ENCODE measurements around the gene KPNA3. TPM values are rescaled to one million over a fixed set of nuclear protein-coding genes. Genes with fewer than 3 reads are reported as not detected.
A peak's percentile ranks its signal among the peaks of the same experiment; 100 is the strongest.
"Not testable (repeated sequence)": the region's sequence is repeated elsewhere in the genome, so short reads cannot be mapped to it uniquely, and the experiment has no call there.

The KPNA3 gene
- polyA plus RNA-seq, 4 donors = 14.3 to 24.5 (median 15.0) TPM

GRCh38 chr13:49781806-49782205, 10.7 kb downstream of the KPNA3 start:
- no peaks in the 10 kb centered on the region for H3K27me3 ChIP-seq (ENCODE audit: control insufficient read depth in 3 of 3, insufficient read depth in 3 of 3, low read length in 3 of 3)
- no peaks in the 10 kb centered on the region for H3K4me1 ChIP-seq (ENCODE audit: control insufficient read depth in 3 of 3, insufficient read depth in 2 of 3, low read depth in 1 of 3, low read length in 2 of 3)
- H3K9me3 ChIP-seq (ENCODE audit: control insufficient read depth in 2 of 2, insufficient read depth in 1 of 2, low read depth in 1 of 2, low read length in 1 of 2) = no peaks in the 10 kb centered on the region
- no peak for DNase-seq
- no peaks in the 10 kb centered on the region for H3K36me3 ChIP-seq (ENCODE audit: control insufficient read depth in 3 of 3, insufficient read depth in 2 of 3, low read depth in 1 of 3, low read length in 3 of 3)
- no peak for FAIRE-seq
- no peak overlapping the region for H3K4me3 ChIP-seq (ENCODE audit: low read depth in 1 of 3, low read length in 3 of 3)
- H3K27ac ChIP-seq (ENCODE audit: low read depth in 1 of 3, low read length in 2 of 3) = no peak overlapping the region
- WGBS, 3 donors = 85 to 97% (median 96%) methylated on average over 3 of the region's 3 CpGs

DNA sequence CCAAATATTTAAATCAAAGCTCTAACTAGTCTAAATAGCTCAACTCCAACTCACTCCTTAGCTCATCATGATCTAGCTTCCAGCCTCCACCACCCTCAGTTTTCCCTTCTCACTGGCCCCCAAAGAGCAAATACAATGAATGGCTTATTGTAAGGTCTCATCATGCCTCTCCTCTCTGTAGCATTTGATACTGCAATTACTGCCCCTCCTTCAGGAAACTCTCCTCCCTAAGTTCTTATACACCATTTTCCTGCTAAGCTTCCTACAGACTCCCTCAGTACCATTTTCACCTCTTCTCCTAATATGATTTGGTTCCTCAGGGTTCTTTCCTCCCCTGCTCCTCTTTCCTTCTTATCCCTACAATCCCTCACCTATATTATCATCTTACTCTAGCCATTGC, 12.8 kb downstream of the KPNA3 start:
- H3K36me3 ChIP-seq (ENCODE audit: control insufficient read depth in 3 of 3, insufficient read depth in 2 of 3, low read depth in 1 of 3, low read length in 3 of 3) = no peaks in the 10 kb centered on the region
- H3K9me3 ChIP-seq (ENCODE audit: control insufficient read depth in 2 of 2, insufficient read depth in 1 of 2, low read depth in 1 of 2, low read length in 1 of 2) = no peaks in the 10 kb centered on the region
- no peak for FAIRE-seq
- no peak overlapping the region for H3K27ac ChIP-seq (ENCODE audit: low read depth in 1 of 3, low read length in 2 of 3)
- no peaks in the 10 kb centered on the region for H3K27me3 ChIP-seq (ENCODE audit: control insufficient read depth in 3 of 3, insufficient read depth in 3 of 3, low read length in 3 of 3)
- H3K4me3 ChIP-seq (ENCODE audit: low read depth in 1 of 3, low read length in 3 of 3) = no peak overlapping the region
- no peaks in the 10 kb centered on the region for H3K4me1 ChIP-seq (ENCODE audit: control insufficient read depth in 3 of 3, insufficient read depth in 2 of 3, low read depth in 1 of 3, low read length in 2 of 3)
- no peak for DNase-seq

GRCh38 chr13:49777746-49778614, 14.5 kb downstream of the KPNA3 start:
- H3K36me3 ChIP-seq (ENCODE audit: control insufficient read depth in 3 of 3, insufficient read depth in 2 of 3, low read depth in 1 of 3, low read length in 3 of 3) = no peaks in the 10 kb centered on the region
- H3K4me1 ChIP-seq (ENCODE audit: control insufficient read depth in 3 of 3, insufficient read depth in 2 of 3, low read depth in 1 of 3, low read length in 2 of 3) = no peaks in the 10 kb centered on the region
- H3K9me3 ChIP-seq (ENCODE audit: control insufficient read depth in 2 of 2, insufficient read depth in 1 of 2, low read depth in 1 of 2, low read length in 1 of 2) = no peaks in the 10 kb centered on the region
- FAIRE-seq = no peak
- no peak overlapping the region for H3K27ac ChIP-seq (ENCODE audit: low read depth in 1 of 3, low read length in 2 of 3)
- no peaks in the 10 kb centered on the region for H3K27me3 ChIP-seq (ENCODE audit: control insufficient read depth in 3 of 3, insufficient read depth in 3 of 3, low read length in 3 of 3)
- no peak overlapping the region for H3K4me3 ChIP-seq (ENCODE audit: low read depth in 1 of 3, low read length in 3 of 3)
- 71 to 82% (median 76%) methylated on average over 6 of the region's 6 CpGs for WGBS, 3 donors
- DNase-seq = peak in 1 of 2 donors; percentile 4

DNA sequence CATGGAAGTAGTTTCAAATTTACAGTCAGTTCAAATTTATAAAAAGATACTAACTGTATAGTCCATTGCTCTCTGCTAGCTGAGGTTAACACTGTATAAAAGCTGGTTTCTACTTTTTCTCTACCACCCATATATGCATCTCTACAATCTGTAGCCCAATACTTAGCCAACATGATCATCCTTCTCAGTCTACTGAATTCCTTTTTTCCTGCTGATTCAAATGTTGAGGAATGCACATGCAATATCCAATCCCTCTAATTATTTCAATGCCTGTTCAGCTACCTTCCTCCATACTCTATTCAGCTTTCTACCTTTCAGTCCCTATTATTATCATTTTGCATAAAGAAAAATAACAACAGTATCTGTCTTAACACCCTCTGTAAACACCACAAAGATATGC, 15.6 kb downstream of the KPNA3 start:
- H3K4me1 ChIP-seq (ENCODE audit: control insufficient read depth in 3 of 3, insufficient read depth in 2 of 3, low read depth in 1 of 3, low read length in 2 of 3) = no peaks in the 10 kb centered on the region
- no peaks in the 10 kb centered on the region for H3K27me3 ChIP-seq (ENCODE audit: control insufficient read depth in 3 of 3, insufficient read depth in 3 of 3, low read length in 3 of 3)
- no peak overlapping the region for H3K27ac ChIP-seq (ENCODE audit: low read depth in 1 of 3, low read length in 2 of 3)
- H3K4me3 ChIP-seq (ENCODE audit: low read depth in 1 of 3, low read length in 3 of 3) = no peak overlapping the region
- no peak for FAIRE-seq
- no peaks in the 10 kb centered on the region for H3K9me3 ChIP-seq (ENCODE audit: control insufficient read depth in 2 of 2, insufficient read depth in 1 of 2, low read depth in 1 of 2, low read length in 1 of 2)
- DNase-seq = no peak
- H3K36me3 ChIP-seq (ENCODE audit: control insufficient read depth in 3 of 3, insufficient read depth in 2 of 3, low read depth in 1 of 3, low read length in 3 of 3) = no peaks in the 10 kb centered on the region

DNA sequence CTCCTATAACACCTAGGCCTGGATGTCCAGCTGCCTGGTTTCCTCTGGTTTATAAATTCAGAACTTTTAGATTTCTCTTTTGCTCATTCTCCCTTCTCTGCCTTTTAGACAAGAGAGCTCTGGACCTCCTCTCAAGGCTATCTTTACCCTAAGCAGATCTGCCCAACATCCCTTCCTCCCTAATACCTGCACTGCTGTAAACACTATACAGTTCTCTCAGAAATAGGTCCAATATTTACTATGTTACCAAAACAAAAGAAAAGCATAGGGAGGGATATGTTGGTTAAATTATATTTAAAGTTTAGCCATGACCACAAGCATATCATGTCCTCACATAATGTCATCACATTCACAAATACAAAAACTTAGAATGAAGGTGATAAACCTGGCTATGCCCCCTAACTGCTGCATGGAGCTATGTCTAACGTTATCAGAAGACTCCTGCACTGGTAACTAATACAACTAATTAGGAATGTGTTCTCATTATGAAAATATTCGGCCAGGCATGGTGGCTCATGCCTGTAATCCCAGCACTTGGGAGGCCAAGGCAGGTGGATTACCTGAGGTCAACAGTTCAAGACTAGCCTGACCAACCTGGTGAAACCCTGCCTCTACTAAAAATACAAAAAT, 18.0 kb downstream of the KPNA3 start:
- Histone ChIP-seq H3K27me3 (ENCODE audit: control insufficient read depth in 3 of 3, insufficient read depth in 3 of 3, low read length in 3 of 3) (no peaks in the 10 kb centered on the region), H3K9me3 (ENCODE audit: control insufficient read depth in 2 of 2, insufficient read depth in 1 of 2, low read depth in 1 of 2, low read length in 1 of 2) (peaks cover 0 to 2% of the 10 kb centered on the region in 2 donors), H3K4me1 (ENCODE audit: control insufficient read depth in 3 of 3, insufficient read depth in 2 of 3, low read depth in 1 of 3, low read length in 2 of 3) (no peaks in the 10 kb centered on the region), H3K27ac (ENCODE audit: low read depth in 1 of 3, low read length in 2 of 3) (no peak overlapping the region), H3K4me3 (ENCODE audit: low read depth in 1 of 3, low read length in 3 of 3) (no peak overlapping the region), H3K36me3 (ENCODE audit: control insufficient read depth in 3 of 3, insufficient read depth in 2 of 3, low read depth in 1 of 3, low read length in 3 of 3) (no peaks in the 10 kb centered on the region)
- 90 to 97% (median 93%) methylated on average over 2 of the region's 2 CpGs for WGBS, 3 donors
- FAIRE-seq (no peak), DNase-seq (no peak)

- Histone ChIP-seq H3K4me1 (ENCODE audit: control insufficient read depth in 3 of 3, insufficient read depth in 2 of 3, low read depth in 1 of 3, low read length in 2 of 3) (no peaks in the 10 kb centered on the region), H3K27ac (ENCODE audit: low read depth in 1 of 3, low read length in 2 of 3) (no peak overlapping the region), H3K9me3 (ENCODE audit: control insufficient read depth in 2 of 2, insufficient read depth in 1 of 2, low read depth in 1 of 2, low read length in 1 of 2) (peaks cover 0 to 2% of the 10 kb centered on the region in 2 donors), H3K4me3 (ENCODE audit: low read depth in 1 of 3, low read length in 3 of 3) (no peak overlapping the region), H3K27me3 (ENCODE audit: control insufficient read depth in 3 of 3, insufficient read depth in 3 of 3, low read length in 3 of 3) (no peaks in the 10 kb centered on the region), H3K36me3 (ENCODE audit: control insufficient read depth in 3 of 3, insufficient read depth in 2 of 3, low read depth in 1 of 3, low read length in 3 of 3) (no peaks in the 10 kb centered on the region)
- no peak for FAIRE-seq
- 82 to 83% (median 82%) methylated on average over 2 of the region's 2 CpGs for WGBS, 3 donors
- DNase-seq = no peak
These were observed 19.7 kb downstream of the KPNA3 start for GRCh38 chr13:49772828-49773227.

DNA sequence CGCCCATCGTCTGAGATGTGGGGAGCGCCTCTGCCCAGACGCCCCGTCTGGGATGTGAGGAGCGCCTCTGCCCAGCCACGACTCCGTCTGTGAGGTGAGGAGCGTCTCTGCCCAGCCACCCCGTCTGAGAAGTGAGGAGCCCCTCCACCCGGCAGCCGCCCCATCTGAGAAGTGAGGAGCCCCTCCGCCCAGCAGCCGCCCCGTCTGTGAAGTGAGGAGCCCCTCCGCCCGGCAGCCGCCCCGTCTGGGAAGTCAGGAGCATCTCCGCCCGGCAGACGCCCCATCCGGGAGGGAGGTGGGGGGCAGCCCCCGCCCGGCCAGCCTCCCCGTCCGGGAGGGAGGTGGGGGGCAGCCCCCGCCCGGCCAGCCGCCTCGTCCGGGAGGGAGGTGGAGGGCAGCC, 30.7 kb downstream of the KPNA3 start:
- FAIRE-seq; DNase-seq; H3K4me1 ChIP-seq (ENCODE audit: control insufficient read depth in 3 of 3, insufficient read depth in 2 of 3, low read depth in 1 of 3, low read length in 2 of 3); H3K27me3 ChIP-seq (ENCODE audit: control insufficient read depth in 3 of 3, insufficient read depth in 3 of 3, low read length in 3 of 3); H3K4me3 ChIP-seq (ENCODE audit: low read depth in 1 of 3, low read length in 3 of 3); H3K27ac ChIP-seq (ENCODE audit: low read depth in 1 of 3, low read length in 2 of 3): not testable (repeated sequence)
- peaks cover 0 to 16% (median 0%) of the 10 kb centered on the region in 3 donors for H3K36me3 ChIP-seq (ENCODE audit: control insufficient read depth in 3 of 3, insufficient read depth in 2 of 3, low read depth in 1 of 3, low read length in 3 of 3)
- H3K9me3 ChIP-seq (ENCODE audit: control insufficient read depth in 2 of 2, insufficient read depth in 1 of 2, low read depth in 1 of 2, low read length in 1 of 2) = peaks cover 0 to 20% of the 10 kb centered on the region in 2 donors
- 95 to 100% (median 97%) methylated on average over 18 to 32 of the region's 32 CpGs for WGBS, 3 donors

DNA sequence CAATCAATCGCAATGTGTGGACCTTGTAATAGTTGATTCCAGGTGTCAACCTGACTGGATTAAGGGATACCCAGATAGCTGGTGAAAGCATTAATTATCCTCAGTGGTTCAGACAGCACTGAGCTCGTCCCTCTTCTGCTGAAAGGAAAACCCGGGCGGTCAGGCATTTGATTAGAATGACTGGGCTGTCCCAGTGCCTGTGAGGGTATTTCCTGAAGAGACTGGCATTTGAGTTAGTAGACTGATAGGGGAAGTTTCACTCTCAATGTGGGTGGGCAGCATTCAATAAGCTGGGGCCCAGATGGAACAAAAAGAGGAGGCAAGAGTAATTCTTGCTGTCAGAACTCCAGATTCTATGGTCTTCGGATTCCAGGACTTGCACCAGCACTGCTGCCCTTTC, 31.9 kb downstream of the KPNA3 start:
- DNase-seq (no peak), FAIRE-seq (no peak)
- Histone ChIP-seq H3K9me3 (ENCODE audit: control insufficient read depth in 2 of 2, insufficient read depth in 1 of 2, low read depth in 1 of 2, low read length in 1 of 2) (peaks cover 0 to 20% of the 10 kb centered on the region in 2 donors), H3K27me3 (ENCODE audit: control insufficient read depth in 3 of 3, insufficient read depth in 3 of 3, low read length in 3 of 3) (no peaks in the 10 kb centered on the region), H3K36me3 (ENCODE audit: control insufficient read depth in 3 of 3, insufficient read depth in 2 of 3, low read depth in 1 of 3, low read length in 3 of 3) (peaks cover 0 to 19% (median 0%) of the 10 kb centered on the region in 3 donors), H3K27ac (ENCODE audit: low read depth in 1 of 3, low read length in 2 of 3) (no peak overlapping the region), H3K4me3 (ENCODE audit: low read depth in 1 of 3, low read length in 3 of 3) (no peak overlapping the region), H3K4me1 (ENCODE audit: control insufficient read depth in 3 of 3, insufficient read depth in 2 of 3, low read depth in 1 of 3, low read length in 2 of 3) (no peaks in the 10 kb centered on the region)
- WGBS, 3 donors = 88 to 93% (median 91%) methylated on average over 5 of the region's 5 CpGs

All from small intestine (tissue), 7 donors.